HG02588 (cell line): ENCODE results near the gene PALLD.

Experiments
- ATAC-seq: cut with Tn5 transposase; IDR thresholded peaks from one replicate; pipeline ENCODE4 v1.9.1; 2021; ENCODE audit warnings: mild to moderate bottlenecking, moderate library complexity; ENCODE audit not compliant: unreplicated experiment

Gene PALLD

DNA sequence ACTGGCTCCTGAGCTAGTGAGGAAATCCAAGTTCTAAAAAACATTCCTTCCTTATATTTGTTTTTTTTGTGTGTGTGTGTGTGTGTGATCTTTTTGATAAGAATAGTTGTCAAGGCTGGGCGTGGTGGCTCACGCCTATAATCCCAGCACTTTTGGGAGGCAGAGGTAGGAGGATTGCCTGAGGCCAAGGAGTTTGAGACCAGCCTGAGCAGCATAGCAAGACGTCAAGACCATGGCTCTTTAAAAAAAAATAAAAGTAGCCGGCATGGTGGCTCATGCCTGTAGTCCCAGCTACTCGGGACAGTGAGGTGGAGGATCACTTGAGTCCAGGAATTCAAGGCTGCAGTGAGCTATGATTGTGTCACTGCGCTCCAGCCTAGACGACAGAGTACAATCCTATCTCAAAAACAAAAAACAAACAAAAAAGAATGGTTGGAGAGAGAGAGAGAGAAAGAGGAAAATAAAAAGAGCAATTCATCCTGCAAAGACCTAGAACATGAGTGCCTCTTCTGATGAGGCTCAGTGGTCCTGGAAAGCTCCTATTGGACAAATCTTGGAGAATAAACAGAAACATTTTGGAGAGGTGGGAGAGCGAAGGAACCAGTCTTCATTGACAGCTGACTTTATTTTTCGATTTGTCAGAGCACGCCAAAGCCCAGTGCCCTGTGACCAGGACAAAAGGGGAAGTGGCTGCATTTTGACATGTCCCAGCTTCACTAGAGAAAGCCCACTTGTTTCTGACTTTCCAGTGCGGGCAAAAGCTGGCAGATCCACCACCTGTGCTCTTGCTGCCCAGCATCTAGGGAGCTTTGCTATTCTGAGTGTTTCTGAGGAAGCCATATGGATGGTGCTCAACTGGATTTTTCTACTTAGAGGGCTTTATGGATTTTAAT lies 244.7 kb downstream of the PALLD start:
- ATAC-seq = no peak

DNA sequence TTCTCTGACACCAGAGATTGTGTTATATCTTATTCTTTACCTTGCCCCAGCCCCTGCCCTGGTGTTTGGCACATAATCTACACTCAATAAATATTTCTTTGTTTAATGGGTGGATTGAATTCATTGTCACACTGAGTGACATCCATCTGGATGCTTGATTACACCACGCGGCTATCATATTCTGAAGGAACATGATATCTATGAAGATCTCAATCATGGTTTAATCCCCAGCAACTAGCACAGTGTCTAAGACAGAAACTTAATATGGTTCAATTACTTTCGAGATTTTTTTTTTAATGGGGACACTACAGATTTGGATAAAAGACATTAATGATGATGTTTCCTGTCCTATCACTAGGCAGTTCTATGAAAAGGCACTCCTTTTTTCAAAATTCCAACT lies 246.3 kb downstream of the PALLD start:
- no peak for ATAC-seq

DNA sequence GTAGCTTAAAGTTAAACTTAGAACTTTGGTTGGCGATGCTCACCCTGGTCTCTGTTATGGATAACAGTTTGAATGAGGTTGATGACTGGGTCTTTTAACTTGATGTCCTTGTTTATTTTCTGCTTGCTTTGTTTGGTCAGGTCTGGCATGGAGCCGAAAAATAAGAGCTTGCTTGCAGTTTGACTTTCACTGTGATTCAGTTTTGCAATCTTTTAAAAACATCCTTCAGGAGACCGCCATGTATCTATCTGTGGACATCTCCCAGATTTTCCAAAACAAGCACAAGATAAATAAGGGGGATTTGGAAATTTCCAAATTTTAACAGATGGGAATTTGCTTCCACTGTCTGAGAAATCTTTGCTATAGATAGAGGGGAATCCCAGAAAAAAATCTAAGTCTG lies 246.7 kb downstream of the PALLD start:
- ATAC-seq = no peak

DNA sequence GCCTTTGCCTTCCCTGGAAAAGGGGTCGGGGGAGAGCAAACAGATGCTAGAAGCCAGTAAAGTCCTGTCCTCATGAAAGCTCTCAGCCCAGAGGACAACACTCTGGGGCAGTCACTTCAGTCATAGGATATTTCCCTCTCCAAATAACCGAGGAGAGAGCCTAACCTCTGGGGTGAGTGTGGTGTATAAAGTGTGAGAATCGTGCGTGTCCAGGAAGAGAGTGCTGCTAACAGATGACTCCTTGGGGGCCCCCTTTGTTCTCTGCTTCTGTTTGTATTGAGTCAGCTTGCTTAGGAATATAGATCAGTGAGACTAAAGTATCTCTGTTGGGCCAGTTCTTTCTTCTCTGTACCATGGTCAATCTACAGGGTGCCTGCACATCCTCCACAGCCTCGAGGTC lies 247.2 kb downstream of the PALLD start:
- no peak for ATAC-seq

DNA sequence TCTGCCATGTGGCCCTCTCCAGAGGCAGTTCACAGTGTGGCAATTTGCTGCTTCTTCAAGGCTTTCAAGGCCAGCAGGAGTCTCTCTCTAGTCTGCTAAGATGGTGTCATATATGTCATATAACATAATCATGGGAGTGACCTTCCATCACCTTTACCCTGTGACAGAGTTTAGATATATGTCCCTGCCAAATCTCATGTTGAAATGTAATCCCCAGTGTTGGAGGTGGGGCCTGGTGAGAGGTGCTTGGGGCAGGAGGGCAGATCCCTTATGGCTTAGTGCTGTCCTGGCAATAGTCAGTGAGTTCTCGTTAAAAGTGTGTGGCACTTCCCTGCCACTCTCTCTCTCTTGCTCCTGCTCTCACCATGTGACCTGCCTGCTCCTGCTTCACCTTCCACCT lies 252.0 kb downstream of the PALLD start:
- ATAC-seq = no peak

DNA sequence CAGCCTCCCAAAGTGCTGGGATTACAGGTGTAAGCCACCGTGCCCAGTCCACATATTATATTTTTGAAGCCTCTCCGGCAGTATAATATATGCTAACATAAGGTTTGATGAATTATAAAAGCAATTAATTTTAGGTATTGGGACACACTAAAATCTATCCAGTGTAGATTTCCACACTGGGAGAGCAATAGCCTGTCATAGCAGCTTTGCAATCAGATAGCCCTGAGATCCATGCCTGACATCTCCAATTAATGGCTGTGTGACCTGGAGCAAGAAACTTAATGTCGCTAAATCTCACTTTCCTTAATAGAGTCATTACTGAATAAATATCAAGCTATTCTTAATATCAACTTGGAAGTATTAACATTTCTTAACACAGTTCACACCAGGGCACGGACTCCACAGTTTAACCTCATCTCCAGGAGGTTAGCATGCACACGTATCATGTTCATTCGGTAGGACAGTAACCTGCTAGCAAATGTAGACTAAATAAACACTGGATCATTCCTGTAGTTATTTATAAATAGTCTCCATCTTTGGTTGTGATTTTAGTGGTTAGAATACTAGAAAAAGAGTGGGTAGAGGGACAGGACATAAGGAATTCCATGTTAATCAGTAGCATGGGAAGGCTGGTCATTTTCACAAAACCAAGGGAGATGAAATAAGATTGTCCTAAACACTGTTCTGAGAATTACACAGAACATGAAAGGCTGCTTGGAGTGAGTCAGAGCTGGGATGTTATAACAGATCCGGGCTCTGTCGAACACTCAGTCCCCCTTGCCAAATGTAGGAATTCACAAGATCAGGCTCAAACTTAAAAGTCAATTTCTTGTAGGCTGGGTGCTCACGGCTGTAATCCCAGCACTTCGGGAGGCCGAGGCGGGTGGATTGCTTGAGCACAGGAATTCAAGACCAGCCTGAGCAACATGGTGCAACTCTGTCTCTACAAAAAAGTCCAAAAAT lies 254.7 kb downstream of the PALLD start:
- no peak for ATAC-seq

DNA sequence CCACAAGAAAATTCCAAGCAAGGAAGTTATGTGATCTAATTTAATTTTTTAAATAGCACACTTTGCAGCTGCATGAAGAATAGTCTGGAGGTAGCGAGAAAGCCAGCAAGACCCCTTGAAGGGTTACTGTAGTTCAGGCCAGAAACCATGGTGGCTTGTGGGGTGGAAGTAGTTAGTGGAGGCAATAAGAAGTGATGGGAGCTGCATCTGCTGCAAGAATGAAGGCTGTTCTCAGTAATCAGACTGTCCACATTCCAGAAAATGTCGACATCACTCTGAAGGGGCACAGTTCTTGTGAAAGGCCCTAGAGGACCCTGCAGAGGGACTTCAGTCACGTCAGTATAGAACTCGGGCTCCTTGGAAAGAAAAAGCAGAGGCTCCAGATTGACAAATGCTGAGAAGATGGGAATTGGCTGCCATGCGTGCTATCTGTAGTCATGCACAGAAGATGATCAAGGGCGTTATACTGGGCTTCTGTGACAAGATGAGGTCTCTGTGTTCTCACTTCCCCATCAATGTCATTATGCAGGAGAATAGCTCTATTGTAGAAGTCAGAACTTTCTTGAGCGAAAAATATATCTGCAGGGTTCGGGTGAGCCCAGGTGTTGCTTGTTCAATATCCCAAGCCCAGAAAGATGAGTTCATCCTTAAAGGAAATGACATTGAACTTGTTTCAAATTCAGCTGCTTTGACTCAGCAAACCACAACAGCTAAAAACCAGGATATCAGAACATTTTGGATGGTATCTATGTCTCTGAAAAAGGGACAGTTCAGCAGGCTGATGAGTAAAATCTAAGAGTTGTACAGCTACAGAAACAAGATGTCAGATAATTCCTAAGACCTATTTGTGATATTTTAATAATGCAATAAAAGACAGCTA lies 259.0 kb downstream of the PALLD start:
- no peak for ATAC-seq

DNA sequence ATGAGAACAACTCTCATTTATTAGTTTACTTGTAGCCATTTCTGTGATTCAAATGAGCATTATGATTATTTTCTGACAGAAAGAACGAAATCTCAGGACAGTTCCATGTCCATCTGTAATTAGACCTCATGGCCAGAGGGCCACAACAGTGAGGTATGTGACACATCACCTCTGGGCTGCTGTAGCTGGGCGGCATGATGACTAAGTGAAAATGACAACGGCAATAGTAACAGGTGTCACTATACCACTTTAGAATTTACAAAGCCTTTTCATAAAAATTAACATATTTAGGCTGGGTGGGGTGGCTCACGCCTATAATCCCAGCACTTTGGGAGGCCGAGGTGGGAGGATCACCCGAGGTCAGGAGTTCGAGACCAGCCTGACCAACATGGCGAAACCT lies 260.6 kb downstream of the PALLD start:
- no peak for ATAC-seq

DNA sequence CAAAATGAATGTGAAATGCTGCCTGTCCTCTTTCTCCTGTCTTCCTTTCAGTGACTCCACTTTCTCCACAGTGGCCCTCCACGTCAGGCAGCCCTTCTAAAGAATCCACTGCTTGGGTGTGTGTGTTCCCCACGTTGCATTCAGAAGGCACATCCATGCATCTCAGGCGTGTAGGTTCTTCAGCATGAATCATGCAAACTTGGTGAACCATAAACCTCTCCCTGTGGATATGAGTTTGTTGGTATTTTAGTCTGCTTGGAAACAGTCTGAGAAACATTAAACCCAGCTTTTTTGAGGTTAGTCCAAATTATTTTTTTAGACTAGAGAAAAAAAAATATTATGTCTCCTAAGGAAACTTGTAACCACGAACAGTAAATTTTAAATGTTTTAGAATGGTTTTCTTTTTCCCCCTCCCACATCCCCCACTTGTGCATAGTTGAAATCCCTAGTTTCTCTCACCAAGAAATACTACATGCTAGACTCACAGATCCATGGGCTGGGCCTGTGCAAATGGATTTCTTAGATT lies 261.6 kb downstream of the PALLD start:
- ATAC-seq = no peak

DNA sequence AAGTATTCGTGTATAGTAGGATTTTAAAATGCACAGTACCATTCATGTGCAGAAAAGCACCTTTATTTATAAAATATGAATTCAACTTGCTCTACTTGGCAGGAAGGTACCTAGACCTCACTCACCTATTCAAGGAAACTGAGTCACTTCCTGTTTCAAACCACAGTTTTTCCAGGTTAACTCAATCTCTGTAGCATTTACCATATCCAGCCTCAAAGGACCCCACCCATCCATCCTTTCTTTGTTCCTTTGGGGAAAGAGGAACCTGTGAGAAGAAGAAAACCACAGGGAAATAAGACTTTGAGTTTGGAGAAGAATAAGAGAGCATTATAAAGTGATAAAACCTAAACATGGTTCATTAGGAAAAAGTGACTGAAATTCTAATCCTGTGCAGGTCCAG lies 262.5 kb downstream of the PALLD start:
- ATAC-seq = no peak

DNA sequence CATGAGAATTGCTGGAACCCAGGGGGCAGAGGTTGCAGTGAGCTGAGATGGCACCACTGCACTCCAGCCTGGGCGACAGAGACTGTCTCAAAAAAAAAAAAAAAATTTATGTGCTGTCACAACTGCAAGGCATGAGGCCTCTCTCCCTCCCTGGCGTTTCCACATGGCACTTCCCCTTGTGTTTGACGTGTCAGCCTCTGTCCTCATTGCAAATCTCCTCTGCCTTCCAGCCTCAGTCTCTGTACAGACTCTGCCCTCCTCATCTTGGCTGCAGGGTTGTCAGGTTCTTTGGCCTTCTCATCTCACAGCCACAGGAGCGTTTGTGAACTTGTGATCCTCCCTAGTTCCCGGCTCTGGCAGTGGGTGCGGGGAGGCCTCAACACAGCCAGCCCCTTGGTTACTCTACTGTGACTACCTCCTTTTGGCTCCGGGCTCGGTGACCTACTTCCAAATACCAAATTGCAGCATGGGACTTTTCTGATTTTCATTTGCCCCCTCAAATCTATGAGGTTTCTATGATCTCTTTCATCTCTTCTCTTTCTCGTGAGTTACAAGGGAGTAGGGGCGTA lies 263.2 kb downstream of the PALLD start:
- no peak for ATAC-seq

DNA sequence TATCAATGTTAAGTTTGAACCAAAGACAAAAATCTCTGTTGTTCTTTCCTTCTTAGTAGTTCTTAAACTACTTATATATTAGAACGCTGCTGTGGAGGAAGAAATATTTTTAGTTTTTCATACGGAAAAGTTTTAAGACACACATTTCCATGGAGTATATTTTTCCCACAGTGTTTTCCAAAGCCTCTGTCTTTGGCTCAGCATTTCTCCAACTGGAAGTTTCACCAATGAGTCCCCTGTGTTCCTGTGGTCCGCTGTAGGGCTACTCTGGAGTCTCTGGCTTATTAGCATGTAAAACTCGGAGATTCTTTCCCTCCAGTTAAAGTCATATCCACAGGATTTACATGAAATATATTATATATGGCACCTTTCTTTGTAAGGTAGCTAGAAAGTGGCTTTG lies 264.2 kb downstream of the PALLD start:
- ATAC-seq = no peak

DNA sequence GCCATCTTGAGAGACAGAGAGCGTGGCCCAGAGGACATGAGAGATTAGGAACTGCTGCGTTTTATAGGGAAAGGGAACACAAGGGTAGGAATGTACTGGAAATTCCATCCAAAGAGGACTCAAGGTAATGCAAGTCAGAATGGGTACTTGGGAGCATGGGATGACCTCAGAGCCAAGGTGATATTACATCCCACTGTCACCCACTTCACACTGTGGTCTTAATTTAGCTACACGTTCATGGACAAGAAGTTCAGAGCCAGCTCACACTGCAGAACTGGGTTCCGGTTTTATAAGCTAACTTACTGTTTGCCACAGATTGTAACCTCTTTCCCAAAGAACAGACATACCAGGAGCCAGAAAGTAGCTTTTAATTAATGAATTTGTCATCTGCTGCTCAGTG lies 268.5 kb downstream of the PALLD start:
- ATAC-seq = no peak

DNA sequence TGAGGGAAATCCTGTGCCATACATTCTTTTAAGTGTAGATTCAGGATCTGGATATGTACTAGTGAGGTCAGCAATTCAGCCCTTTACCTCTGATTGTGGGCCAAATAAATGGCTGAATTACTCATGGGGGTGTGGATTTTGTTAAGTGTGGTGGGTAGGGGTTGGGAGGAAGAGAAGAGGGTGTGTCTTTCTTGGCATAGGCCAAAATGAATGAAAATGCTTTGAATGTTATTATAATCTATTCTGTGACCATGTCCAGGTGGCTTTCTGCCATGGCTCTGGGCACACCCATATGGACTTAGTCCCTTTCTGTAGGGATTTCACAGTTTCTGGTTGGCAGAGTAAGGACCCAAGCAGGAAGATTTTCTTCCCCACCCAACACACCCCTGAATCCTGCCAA lies 268.9 kb downstream of the PALLD start:
- no peak for ATAC-seq

DNA sequence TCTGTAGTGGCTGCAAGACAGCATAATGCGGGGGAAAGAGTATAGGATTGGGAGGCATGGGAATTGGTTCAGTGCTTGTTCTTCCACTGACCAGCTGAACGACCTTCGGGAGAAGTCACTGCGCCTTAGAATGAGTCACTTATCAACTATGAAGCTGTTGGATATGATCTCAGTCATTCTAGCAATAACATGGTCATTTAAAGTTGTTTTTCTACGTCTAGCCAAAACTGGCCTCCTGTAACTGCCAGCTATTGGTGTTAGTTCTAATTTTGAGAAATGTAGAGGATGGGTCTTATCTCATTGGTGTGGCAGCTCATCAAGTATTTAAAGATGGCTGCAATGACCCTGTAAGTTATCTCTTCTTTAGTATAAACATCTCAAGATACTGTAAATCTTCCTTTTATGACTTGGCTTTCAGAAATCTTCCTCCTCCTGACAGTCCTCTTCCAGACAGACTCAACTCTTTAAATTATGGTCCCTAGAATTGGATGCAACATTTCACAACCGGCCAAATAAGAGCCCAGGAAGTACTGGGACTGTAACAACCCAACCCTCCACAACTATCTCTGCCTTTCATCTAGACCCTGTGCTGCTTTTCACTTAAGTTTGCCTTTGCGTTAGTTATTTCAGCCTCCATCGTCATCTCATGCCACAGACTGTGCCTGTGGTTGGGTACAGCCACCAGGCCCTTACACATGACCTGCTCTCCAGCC lies 269.9 kb downstream of the PALLD start:
- ATAC-seq = no peak

DNA sequence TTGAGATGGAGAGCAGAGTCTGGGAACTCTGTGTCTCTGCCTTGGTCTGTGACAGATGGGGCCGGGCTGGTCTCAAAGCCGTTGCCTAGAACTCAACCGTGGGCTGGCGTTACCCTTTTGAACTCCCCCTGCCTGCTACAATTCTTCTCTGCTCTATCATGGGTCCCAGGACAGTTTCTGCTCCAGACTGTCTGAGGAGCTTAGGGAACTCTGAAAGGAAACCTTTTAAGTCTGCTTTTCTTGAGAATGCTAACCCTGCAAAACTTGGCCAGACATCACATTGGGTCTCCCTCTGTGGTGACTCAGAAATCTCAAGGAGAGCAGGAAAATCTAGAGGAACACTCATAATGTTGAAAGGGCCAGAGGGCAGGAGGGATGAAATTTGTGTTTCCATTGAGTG lies 272.6 kb downstream of the PALLD start:
- no peak for ATAC-seq

DNA sequence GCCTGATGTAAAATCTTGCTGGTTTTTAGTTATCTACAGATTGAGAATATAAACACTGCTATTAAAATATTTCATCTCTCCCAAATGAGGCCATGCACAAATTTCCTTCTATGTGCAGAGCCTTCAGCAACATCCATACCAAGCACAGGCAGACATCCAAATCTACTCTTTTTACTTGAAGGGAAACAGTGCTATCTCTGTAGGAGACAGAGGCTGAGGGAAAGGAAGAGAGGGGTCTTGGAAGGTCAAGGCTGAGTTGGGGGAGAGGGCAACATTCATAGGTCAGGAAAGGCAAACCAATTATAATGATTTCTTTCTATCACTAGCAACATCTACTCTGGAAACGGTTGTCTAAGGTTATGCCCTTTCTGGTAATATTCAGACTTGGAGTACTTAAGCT lies 273.0 kb downstream of the PALLD start:
- ATAC-seq = no peak

DNA sequence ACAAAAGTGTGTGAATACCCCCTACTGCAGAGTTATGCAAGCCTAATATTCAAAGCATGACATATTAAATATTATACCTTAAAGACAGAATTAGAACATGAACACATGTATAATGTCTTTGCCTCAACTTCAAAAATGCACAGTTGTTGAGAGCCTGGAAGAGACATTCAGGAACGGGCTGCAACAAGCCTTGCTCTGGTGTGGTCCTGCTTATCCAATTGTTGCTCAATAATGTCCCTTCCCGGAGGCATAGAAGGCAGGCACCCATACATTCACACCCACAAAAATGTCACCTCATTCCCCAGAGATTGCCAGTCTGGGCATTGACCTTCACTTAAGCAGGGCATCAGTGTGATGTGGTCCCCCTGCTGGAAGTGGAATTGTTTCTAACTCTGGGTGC lies 274.4 kb downstream of the PALLD start:
- ATAC-seq = no peak

DNA sequence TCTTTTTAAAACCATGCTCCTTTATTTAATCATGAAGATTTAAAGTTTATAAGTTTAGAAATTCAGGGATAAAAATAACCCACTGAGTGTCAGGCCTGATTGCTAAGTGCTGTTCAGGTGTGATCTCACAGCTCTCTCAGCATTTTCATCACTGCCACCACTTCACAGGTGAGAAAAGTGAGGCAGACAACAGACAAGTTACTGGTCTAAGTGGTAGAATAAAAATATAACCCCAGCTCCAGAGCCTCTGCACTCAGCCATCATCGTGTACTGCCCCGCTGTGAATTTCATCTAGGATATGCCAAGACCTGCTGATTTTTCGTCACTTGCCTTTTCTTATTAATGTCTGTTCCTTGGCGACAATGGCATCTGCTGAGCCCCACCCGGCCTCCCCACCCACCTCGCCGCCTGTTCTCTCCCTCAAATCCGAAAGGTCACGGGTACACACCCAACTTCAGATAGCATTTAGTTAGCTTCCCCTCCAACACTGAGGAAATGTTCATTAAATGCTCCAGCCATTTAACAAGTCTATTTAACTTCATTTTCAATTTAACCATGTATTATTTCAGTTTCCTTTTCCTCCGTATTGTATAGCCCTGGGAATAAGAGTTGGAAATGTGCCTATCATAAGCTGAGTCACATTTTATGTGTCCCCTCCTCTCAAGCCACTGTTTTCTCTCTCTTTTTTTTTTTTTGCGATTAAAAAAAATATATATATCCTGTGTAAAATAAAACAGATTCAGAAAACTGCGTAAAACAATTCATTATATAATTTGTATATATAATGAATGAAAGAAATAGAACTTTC lies 276.7 kb downstream of the PALLD start:
- no peak for ATAC-seq
